NCI-H1105 treated with DMSO at 0.1 percent for 48 hours (cell line): ENCODE data around the gene RPL41.
"Not testable (repeated sequence)": the region's sequence is repeated elsewhere in the genome, so short reads cannot be mapped to it uniquely, and the experiment has no call there.

Experiments
- DNase-seq: peaks from one replicate; lab custom pipeline; 2025; lab: John Stamatoyannopoulos, UW

RPL41 gene

DNA sequence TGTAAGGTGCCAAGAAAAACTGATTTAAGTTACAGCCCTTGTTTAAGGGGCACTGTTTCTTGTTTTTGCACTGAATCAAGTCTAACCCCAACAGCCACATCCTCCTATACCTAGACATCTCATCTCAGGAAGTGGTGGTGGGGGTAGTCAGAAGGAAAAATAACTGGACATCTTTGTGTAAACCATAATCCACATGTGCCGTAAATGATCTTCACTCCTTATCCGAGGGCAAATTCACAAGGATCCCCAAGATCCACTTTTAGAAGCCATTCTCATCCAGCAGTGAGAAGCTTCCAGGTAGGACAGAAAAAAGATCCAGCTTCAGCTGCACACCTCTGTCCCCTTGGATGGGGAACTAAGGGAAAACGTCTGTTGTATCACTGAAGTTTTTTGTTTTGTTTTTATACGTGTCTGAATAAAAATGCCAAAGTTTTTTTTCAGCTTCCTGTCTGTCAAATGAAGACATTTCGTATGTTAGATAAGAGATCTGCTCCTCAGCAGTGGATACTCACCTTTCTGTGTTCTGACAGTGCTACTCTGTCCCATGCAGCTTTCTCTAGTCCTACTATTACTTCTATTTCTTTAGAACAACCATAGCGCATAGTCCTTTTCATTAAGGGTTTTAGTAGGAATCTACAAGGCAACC is 13.2 kb upstream of the RPL41 start:
- DNase-seq: no peak

DNA sequence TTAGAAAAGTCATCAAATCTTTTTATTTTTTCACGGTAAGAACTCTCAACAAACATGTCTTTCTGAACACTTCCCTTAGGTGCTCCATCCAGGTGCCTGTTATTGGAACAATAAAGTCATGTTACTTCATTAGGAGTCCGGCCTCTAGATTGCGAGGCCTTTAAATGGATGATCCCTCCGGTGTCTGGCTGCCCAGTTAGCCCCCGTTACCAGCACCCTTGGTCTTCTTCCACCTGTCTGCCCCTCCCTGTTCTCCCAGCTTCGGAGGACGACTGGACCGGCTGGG is 12.7 kb upstream of the RPL41 start:
- DNase-seq: no peak

DNA sequence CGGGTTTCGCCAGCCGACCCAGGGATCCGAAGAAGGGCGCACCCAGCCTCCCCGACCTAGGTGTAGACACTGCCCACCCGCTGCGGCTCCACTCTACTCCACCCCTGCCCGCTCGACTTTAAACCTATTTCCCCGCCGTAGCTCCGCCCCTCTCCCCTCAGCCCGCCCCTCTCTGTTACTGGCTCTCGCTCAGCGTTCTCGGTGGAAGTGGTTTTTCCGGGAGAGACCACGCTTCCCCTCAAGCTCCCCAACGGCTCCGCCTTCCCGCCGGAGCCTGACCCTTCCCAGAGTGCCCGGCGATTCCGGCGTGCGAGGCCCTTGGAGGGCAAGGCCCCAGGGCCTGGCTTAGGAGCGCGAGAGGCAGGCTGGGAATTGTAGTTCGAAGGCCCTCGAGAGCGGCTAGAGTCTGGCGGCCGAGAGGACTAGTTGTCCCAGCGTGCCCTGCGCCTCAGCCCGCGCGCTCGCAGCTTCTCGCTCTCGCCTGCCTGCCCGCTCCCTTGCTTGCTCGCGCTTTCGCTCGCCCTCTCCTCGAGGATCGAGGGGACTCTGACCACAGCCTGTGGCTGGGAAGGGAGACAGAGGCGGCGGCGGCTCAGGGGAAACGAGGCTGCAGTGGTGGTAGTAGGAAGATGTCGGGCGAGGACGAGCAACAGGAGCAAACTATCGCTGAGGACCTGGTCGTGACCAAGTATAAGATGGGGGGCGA is 12.2 kb upstream of the RPL41 start, which contains the start of gene PA2G4:
Gene PA2G4, plus strand, starts transcription at position 451 of the 706 bp plus-strand sequence. Its CDS starts 179 bp downstream, at position 630.
- peak; percentile 94 for DNase-seq

DNA sequence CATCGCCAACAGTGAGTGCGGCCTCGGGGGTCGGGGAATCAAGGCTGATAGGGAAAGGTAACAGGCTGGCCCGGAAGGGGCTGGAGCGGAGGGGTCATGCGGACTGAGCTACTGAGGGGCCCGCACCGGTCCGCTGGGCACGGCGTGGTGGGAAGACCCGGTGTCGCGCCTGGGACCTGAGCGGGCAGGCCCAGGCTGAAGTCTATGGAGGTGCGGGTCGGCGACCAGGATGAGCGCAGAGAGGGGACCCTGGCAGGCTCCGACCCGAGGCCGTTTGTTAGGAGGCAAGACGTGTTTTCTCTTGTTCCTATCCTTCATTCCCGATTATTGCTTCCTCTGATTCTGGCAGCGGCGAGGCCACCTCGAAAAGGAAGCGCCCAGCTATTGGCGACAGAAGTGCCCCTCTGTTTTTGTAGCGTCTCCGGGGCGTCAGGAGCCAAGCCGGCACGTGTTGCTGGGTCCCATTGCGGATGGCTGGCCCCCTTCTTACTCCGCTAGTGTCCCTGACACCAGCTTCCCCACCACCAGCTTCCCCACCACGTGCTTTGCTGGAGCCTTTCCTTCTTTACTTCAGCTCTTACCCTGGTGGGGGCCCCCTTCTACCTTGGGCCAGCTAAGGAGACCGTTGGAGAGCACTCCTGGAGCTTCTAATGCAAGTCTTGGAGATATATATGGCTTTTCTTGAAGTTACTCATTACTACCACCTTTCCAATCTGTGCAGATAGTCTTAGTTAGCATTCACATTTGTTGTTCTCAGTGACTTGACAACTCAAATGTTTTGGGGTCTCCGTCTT is 11.4 kb upstream of the RPL41 start:
- no peak for DNase-seq

DNA sequence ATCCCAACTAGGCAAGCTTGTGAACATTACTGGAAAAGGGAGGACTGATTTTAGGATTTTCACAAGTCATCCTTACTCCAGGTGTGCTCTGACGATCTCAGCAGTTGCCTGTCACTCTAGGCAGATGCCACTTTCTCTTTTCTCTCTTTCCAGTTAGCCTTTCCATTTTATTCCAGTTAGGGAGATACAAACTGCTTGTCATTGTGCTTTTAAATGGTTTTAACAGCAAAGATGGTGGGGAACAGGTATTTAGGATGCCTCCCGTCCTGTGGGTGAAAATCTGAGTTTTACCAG is 10.9 kb upstream of the RPL41 start:
- no peak for DNase-seq

DNA sequence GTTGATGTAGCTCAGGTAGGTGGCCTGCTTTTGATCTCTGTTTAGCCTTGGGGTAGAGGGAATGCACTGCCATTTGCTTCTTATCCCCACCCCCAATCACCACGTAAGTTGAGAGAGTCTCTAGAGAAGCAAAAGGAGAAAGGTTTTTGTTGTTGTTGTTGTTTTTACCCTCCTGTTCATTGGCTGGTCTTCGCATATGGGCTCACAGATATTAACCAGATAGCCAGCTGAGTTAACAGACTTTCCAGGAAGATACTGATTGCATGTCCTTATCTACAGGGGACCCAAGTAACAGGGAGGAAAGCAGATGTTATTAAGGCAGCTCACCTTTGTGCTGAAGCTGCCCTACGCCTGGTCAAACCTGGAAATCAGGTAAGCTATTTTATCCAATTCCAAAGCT is 9.2 kb upstream of the RPL41 start:
- DNase-seq: no peak

DNA sequence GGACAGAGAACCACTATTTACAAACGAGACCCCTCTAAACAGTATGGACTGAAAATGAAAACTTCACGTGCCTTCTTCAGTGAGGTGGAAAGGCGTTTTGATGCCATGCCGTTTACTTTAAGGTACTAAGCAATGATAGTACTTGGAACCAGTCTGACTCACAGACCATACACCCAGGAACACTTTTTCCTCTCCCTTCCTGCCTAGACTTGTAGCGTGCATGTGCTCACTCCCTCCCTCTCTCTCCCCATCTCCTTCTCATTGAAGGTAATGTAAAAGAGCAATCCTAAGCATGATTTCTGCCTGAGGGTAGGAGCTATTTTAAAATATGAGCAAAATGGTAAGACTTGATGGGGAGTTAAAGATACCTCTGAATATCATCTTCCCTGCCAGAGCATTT is 5.9 kb upstream of the RPL41 start:
- DNase-seq: no peak

DNA sequence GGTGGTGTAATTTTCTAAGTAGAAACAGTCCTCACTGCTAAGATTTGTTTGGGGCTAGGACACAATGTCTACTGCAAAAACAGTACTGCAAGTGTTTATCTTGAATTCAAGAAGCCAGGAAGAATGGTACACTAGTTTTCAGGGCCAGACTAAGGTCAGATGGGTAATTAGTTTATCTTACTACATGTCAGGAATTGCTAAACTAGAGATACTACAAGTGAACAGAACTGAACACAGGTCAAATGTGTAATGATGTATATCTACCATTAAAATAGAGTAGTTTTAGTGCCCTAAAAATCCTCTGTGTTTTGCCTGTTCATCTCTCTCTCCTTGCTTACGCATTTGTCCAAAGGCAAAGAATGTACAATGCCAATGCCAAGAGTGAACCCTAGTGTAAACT is 2.3 kb upstream of the RPL41 start:
- no peak for DNase-seq

DNA sequence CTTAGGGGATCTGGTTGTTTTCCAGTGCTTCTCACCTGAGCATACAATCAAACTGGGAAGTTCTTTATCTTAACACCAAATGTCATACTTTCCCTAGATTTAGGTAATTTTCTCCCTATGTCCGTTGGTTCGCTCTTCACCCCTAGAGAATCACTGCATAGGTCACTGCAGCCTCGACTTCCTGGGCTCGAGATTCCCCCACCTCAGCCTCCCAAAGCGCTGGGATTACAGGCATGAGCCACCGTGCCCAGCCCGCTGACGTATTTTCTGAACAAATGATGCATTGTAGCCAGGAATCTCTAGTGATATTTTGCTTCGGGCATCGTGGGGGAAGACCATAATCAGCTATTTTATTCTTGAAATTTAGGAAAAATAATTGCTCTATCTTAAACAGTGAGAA is 1.1 kb upstream of the RPL41 start:
- no peak for DNase-seq

DNA sequence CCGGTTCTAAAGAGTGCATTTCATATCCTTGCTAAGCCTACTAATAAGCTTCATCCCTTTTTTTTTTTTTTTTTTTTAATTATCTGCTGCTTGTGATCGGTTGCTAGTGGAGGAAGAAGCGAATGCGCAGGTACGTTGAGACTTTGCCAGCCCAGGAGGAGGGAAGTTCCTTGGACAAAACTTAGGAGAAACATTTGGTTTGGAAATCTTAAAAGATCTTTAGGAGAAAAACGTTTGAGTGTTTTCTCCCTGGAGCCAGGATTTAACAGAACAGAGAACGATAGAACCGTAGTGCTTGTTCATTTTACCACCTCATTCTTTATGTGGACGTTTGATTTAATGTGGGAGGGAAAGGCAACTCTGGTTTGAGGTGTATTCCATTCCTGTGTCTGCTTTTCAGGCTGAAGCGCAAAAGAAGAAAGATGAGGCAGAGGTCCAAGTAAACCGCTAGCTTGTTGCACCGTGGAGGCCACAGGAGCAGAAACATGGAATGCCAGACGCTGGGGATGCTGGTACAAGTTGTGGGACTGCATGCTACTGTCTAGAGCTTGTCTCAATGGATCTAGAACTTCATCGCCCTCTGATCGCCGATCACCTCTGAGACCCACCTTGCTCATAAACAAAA is 761 bp downstream of the RPL41 start:
- not testable (repeated sequence) for DNase-seq

DNA sequence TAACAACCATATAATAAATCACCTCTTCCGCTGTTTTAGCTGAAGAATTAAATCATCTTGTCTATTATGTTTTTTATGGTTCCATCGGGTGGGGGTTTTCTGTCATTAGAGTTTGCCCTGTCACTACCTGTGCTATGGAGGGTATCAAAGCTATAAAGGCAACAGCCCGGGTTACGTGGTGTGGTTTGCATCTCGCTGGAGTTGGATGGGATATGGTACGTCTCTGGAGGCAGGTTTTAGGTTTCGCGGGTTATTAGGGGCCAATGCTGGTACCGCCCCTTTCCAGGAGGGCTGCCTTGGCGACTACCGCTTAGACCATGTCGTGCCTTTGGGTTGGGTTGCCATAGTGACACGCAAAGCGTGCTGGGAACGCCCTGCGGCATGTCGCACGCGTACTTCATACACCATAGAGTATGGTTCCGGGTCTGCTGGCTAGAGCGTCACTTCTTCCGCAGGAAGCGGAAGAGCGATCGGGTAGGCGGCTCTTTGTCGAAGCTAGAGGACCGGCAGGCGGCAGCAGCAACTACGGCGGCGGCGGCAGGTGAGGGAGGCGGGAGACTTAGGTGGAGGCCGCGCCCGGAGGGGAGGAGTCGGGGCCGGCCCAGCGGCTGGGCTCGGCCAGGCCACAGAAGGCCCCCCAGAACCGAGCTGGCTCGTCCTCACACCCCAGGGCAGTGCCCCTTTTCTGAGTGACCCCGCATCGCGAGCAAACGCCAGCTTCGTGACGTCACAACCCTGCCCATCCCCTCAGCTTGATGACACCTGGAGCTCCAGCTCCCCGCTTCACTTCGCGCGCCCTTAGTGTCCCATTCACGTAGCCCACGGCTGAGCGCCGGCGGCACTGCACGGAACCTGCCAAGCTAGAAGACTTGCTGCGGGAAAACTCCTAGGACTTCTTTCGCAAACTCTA is 1.6 kb downstream of the RPL41 start, which contains the start of gene ZC3H10:
Gene ZC3H10, plus strand, starts transcription at position 489 of the 910 bp plus-strand sequence. CDS start 2,297 bp downstream, outside the sequence.
- peak; percentile 95 for DNase-seq

DNA sequence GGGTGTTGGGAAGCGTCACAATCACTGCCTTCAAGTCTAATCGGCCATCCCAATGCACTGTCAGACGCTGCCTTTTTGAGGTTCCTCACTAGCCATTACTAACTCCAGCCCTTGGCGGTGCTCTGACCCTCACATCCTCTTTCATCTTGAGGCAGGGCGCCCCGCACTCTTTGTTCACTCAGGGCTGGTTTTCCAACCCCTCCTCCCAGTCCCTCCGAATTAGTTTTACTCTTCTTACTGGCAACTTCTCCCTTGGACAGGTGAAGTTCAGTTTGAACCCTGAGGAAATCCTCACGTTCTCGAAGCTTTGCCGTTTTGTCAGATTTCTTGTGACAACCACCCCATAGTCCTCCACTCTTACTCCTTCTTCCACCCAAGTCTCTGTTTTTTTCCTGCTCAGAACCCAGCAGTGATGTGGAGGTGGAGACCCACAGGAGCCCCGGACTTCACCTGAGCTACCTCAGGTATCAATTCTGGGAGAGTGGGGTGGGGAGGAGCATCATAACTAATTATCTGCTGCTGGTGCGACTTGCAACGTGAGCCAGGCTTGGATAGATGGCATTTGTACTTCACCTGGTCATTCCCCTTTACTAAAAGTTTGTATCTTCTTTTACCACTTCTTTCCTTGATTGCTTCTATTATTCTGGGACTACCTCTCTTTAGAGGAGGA is 2.4 kb downstream of the RPL41 start:
- no peak for DNase-seq

DNA sequence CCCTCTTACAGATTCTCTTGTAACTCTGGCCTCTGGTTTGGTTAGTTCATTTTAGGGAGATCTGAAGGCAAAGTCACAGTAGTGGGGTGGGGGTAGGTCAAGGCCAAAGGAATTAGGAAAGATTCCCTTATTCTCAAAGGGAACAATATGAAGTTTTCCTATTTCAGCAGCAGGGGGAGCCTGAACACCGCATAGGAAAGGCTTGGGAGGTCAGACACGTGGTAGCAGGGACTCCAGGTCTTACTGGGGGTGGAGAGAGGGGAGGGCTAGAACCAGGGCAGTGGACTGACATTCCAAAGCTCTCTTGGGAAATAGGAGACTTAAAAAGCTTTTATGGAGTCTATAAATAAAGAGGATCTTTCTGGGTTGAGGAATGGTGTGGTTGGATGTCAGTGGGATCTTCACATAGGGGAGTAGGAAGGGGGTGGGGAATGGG is 2.9 kb downstream of the RPL41 start:
- DNase-seq: peak; percentile 43

DNA sequence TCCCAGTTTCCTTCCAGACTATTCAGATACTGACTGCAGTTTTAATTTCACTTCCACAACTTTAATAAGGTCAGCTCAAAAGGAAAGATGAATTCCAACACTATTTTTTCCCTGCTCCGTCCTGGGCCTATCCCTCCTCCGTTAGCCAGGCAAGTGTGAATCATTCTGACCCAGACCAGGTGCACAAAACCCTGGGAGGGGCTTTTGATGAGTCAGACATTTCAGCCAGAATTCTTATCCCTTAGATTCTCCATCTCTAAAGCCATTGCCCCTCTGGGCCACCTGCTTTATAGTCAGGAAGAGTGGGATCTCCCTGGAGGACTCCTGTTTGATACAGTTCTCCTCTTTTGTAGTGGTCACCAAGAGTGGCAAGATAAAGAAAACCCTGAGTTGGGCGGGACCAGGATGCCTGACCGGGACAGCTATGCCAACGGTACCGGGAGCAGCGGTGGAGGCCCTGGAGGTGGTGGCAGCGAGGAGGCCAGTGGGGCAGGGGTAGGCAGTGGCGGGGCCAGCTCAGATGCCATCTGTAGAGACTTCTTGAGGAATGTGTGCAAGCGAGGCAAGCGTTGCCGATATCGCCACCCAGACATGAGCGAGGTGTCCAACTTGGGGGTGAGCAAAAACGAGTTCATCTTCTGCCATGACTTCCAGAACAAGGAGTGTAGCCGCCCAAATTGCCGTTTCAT is 3.9 kb downstream of the RPL41 start:
- DNase-seq: no peak

DNA sequence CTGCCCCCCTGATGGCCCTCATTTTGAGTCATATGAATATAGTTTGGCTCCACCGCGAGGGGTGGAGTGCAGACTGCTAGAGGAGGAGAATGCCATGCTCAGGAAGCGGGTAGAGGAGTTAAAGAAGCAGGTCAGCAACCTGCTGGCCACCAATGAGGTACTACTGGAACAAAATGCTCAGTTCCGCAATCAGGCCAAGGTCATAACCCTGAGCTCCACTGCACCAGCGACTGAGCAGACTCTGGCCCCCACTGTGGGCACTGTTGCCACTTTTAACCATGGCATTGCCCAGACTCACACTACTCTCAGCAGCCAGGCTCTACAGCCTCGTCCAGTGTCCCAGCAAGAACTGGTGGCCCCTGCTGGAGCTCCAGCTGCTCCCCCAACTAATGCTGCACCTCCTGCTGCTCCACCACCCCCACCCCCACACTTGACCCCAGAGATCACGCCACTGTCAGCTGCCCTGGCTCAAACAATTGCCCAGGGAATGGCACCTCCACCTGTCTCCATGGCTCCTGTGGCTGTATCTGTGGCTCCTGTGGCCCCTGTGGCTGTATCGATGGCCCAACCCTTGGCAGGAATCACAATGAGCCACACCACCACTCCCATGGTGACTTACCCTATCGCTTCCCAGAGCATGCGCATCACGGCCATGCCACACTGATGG is 4.9 kb downstream of the RPL41 start:
- no peak for DNase-seq

DNA sequence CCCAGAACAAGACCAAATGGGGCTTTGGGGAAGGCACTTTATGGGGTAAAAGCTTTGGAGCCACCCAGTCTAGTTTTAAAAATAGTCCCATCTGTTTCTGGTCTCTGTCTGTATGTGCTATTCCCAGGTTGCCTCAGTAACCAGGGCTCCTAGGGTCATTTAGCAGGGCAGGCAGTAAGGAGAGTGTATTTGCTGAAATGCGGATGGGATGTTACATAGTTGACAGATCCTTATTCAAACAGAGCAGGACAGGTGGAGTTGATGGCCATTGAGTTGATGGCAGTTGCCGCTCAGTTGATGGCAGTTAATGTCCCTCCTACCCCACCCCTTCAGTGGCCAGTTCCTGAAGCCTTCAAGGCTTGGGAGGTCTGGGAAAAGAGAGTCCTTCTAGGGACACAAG is 6.2 kb downstream of the RPL41 start:
- DNase-seq: no peak

DNA sequence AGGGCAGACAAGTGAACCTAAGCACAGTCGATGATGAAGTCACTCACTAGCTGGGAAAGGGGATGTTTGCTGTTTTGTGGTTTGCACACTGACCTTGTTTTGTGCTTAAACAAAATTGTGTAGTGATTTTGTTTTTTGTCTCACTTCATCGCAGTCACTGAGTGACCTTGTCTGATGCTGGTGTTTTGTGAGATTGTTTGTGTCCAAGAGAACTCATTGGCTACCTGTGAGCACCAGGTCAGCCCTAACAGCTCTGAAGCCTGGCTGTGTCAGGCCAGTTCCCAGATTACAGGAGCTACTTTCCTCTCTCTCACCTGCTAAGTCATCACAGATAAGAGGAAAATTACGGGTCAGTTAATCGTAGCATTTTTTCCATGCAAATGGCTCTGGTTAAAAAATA is 7.7 kb downstream of the RPL41 start:
- no peak for DNase-seq

DNA sequence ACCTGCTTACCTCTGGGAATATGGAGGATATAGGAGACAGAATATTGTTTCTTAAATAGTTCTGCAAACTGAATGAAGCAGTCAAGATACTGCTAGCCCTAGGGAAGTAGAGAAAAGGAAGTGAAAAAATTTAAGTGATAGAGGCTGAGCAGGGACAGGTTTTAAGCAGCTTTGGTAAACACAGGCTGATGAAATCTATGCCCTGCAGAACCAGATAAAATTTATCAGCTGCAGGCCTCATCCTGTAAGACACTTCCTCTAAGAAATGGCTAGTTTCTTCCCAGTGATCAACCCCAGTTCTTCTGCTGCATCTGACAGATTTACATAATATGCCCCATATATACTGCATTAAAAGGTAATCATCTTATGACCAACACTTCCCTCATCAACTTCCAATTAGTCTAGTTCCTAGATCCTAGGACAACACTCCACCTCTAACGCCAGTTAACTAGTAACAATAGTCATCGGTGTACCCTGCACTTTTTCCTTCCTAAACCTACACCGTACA is 10.4 kb downstream of the RPL41 start:
- no peak for DNase-seq

DNA sequence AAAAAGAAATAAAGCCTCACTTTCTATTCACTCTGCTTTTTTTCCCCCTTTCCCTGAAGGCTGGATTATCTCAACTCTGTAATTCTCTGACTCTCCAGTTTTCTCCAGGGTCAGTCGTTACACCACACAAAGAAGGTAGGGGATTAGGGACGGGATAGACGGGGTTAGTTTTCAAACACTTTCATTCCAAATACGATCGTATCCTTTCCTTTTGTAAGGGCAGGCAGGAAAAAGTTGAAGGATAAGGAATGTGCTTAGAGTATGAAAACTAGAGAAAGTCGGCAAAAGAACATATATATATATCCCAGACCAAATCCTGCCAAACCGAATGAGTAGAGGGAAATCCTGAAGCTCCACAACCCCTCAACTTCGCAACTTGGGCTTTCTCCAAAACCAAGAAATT is 11.1 kb downstream of the RPL41 start:
- DNase-seq: no peak
